ENCODE data around the gene GLS.

GLS gene

DNA sequence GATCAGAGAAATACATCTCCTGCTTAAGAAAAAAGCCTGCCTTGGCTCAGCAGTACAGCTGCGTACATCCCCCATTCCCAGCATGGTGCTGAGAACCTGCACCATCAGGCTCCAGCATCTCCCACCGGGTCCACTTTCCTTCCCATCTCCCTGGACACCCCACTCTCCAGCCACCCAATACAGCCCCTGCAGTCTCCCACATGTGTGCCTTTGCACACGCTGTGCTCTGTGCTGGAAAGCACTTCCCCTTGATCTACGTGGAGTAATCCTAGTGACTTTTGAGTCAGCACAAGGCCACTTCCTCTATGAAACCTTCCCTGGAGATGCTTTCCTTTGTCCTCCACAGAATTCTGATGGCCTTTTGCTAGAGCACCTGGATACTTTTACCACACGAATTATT, 116.3 kb downstream of the GLS start:
- TF ChIP-seq, protein P1, sequence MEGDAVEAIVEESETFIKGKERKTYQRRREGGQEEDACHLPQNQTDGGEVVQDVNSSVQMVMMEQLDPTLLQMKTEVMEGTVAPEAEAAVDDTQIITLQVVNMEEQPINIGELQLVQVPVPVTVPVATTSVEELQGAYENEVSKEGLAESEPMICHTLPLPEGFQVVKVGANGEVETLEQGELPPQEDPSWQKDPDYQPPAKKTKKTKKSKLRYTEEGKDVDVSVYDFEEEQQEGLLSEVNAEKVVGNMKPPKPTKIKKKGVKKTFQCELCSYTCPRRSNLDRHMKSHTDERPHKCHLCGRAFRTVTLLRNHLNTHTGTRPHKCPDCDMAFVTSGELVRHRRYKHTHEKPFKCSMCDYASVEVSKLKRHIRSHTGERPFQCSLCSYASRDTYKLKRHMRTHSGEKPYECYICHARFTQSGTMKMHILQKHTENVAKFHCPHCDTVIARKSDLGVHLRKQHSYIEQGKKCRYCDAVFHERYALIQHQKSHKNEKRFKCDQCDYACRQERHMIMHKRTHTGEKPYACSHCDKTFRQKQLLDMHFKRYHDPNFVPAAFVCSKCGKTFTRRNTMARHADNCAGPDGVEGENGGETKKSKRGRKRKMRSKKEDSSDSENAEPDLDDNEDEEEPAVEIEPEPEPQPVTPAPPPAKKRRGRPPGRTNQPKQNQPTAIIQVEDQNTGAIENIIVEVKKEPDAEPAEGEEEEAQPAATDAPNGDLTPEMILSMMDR (IDR thresholded peaks at IDR 0.05; ENCODE audit: insufficient read depth, low read depth, low read length, missing control alignments): no peak
- H3K4me3 ChIP-seq (ENCODE audit: low read depth, low read length): no peak overlapping the region
- DNase-seq (ENCODE audit: low read depth): no peak

DNA sequence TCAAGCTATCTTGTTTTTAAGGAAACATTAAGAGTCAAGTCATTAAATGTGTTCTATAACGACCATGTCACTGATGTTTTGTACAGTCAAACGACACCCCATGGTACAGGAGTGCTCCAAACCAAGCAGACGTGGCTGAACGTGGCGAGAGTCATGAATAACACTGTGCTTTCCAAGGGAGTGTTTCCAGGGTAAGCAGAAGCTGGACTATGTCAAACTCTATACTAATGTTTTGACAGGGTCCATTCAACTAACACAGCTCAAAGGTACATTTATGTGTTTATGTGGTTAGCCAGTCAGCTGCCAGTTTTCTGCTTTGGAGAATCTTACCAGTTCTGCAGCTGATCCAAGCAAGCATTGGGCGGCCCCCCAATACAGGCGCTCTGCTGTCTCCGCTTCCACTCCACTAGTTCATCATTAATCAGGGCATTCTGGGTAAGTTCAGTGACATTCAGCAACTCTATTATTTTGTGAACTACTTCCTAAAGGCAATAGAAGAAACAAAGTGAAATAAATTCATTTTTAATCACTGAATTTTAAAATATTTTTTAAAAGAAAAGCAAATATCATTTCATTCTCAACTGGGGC, 117.0 kb downstream of the GLS start:
- TF ChIP-seq, protein P1 (IDR thresholded peaks at IDR 0.05; ENCODE audit: insufficient read depth, low read depth, low read length, missing control alignments): no peak
- no peak for DNase-seq (ENCODE audit: low read depth)
- no peak overlapping the region for H3K4me3 ChIP-seq (ENCODE audit: low read depth, low read length)

DNA sequence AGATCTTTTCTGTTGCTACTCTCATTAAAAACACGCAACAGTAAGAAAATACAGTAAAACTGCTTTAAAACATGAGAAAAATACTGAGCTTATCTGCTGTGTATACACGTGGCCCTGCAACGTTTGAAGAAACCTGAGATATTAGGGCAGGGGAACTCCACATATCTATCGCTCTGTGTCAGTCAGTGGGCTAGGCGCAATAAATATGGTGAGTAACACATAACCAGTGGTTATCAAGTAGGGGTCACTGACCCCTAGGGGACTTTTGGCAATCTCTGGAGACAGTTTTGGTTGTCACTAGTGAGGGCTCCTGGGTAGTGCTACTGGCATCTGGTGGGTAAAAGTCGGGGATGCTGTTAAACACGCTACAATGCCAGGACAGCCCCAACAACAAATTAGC, 118.4 kb downstream of the GLS start:
- no peak overlapping the region for H3K4me3 ChIP-seq (ENCODE audit: low read depth, low read length)
- TF ChIP-seq, protein P1 (IDR thresholded peaks at IDR 0.05; ENCODE audit: insufficient read depth, low read depth, low read length, missing control alignments): no peak
- no peak for DNase-seq (ENCODE audit: low read depth)

DNA sequence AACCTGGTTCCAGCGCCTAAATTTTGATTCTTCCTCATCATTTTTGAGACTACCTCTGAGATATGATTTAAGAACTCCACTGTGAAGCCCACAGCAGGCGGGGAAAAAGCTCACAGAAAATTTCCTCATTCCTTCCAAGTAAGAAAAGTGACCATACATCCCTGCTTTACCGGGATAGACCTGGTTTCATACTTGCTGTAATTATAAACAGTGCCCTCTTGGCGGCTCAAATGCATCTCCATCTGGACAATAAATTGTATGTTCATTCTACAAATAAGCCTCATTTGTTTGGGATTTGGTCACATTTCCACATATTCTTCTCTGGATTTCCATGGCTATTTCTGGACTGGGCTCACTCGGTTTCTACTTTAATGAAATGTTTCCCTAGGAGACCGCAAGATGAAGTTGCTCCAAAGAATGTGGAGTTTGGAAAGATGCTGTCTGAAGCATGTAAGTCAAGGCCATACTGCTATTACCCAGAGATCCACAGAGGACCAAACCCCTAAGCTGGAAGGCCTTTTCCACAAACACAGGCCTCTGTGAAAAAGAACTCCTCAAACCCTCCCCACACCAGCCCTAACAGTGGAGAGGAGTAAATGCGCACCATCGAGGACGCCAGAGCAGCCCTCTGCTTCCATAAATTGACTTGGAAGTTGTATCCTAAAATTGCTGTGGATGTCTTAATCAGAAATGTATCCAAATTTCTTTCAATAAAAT, 119.5 kb downstream of the GLS start:
- DNase-seq (ENCODE audit: low read depth): no peak
- TF ChIP-seq, protein P1 (IDR thresholded peaks at IDR 0.05; ENCODE audit: insufficient read depth, low read depth, low read length, missing control alignments): no peak
- H3K4me3 ChIP-seq (ENCODE audit: low read depth, low read length): no peak overlapping the region

DNA sequence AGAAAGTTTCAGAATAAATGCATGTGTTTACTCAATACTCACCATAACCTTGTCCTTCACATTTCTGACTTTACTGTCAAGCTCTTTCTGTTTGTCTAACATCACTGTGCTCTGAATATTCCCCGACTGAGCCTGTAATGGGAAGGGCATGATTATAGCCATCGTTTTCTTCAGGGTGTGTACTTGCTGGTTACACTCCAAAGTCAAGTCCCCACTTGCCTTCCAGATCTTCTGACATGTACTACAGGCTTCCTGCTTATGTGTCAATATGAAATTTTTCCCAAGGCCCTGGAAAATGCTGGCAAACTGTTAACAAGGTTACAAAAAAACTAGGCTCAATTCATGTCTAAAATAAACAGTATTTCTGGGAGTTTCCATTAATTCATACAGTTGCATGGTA, 120.4 kb downstream of the GLS start:
- TF ChIP-seq, protein P1 (IDR thresholded peaks at IDR 0.05; ENCODE audit: insufficient read depth, low read depth, low read length, missing control alignments): no peak
- DNase-seq (ENCODE audit: low read depth): no peak
- no peak overlapping the region for H3K4me3 ChIP-seq (ENCODE audit: low read depth, low read length)

GRCh38 chr2:191001624-191002023, 121.0 kb downstream of the GLS start:
- TF ChIP-seq, protein P1 (IDR thresholded peaks at IDR 0.05; ENCODE audit: insufficient read depth, low read depth, low read length, missing control alignments): no peak
- no peak overlapping the region for H3K4me3 ChIP-seq (ENCODE audit: low read depth, low read length)
- no peak for DNase-seq (ENCODE audit: low read depth)

All from GM12865 (cell line).